IMR-90 (cell line): Measurements from ENCODE around the gene TRIM42. TPM values are rescaled to one million over a fixed set of nuclear protein-coding genes. Genes with fewer than 3 reads are reported as not detected.

Experiments used
- ATAC-seq: fragments of 200-7000 bp; cut with Tn5 transposase; 2 replicates; pipeline ENCODE4 v1.9.1; 2020; ENCODE audit warnings: low read depth, mild to moderate bottlenecking, moderate library complexity
- BruUV-seq: library from RNA; stranded (reverse); fragments of 400-500 nt; replicated peaks from 2 replicates; lab custom pipeline; 2021; lab: Mats Ljungman, UMichigan
- CTCF ChIA-PET: fragments of 300-600 bp; formaldehyde crosslinking; extraction: SDS; loops from one replicate; lab custom pipeline; 2021; ENCODE audit warnings: antibody characterized with exemption; lab: Yijun Ruan, JAX
- POLR2A ChIA-PET: fragments of 300-600 bp; sonication (Branson Sonifier 250); formaldehyde crosslinking; loops from one replicate; lab custom pipeline; 2022; ENCODE audit warnings: antibody characterized with exemption; ENCODE audit not compliant: unreplicated experiment; lab: Charles Lee
- DNase-seq: peaks from one replicate; pipeline ENCODE4 v3.0.0; 2013
- H2AFZ ChIP-seq: replicated peaks from 2 replicates; pipeline ENCODE3; 2013; ENCODE audit warnings: low read length, mild to moderate bottlenecking; ENCODE audit not compliant: poor library complexity
- H2AK5ac ChIP-seq: 2 replicates; pipeline ENCODE4 v1.6.1; 2013; ENCODE audit warnings: low read depth, low read length, inconsistent platforms
- H2AK9ac ChIP-seq: replicated peaks from 2 replicates; pipeline ENCODE3; 2013; ENCODE audit warnings: mild to moderate bottlenecking, low read depth, low read length, moderate library complexity; ENCODE audit not compliant: poor library complexity
- H2BK120ac ChIP-seq: 2 replicates; pipeline ENCODE4 v1.6.1; 2013; ENCODE audit warnings: low read depth, low read length, inconsistent platforms
- H2BK15ac ChIP-seq: 3 replicates; pipeline ENCODE4 v1.6.1; 2013; ENCODE audit warnings: low read depth, low read length, inconsistent platforms
- H2BK20ac ChIP-seq: 2 replicates; pipeline ENCODE4 v1.6.1; 2013; ENCODE audit warnings: low read depth, mild to moderate bottlenecking, inconsistent platforms, low read length, moderate library complexity
- H2BK5ac ChIP-seq: 2 replicates; pipeline ENCODE4 v1.6.1; 2013; ENCODE audit warnings: mild to moderate bottlenecking, low read depth, low read length, inconsistent platforms; ENCODE audit not compliant: poor library complexity, severe bottlenecking
- H3K14ac ChIP-seq: replicated peaks from 2 replicates; pipeline ENCODE4 v1.6.1; 2013; ENCODE audit warnings: low read depth, low read length, inconsistent platforms
- H3K18ac ChIP-seq: 2 replicates; pipeline ENCODE4 v1.6.1; 2013; ENCODE audit warnings: low read depth, low read length, control low read depth
- H3K23ac ChIP-seq: 2 replicates; pipeline ENCODE4 v1.6.1; 2013; ENCODE audit warnings: low read depth, low read length, inconsistent platforms
- H3K27ac ChIP-seq: 2 replicates; pipeline ENCODE4 v1.5.1; 2013; ENCODE audit warnings: mild to moderate bottlenecking, control low read depth, low read length; ENCODE audit not compliant: insufficient read depth
- H3K27me3 ChIP-seq: 2 replicates; pipeline ENCODE4 v1.6.1; 2013; ENCODE audit warnings: low read length; ENCODE audit not compliant: control insufficient read depth, insufficient read depth
- H3K36me3 ChIP-seq: 2 replicates; pipeline ENCODE4 v1.6.1; 2013; ENCODE audit warnings: low read length, mixed read lengths; ENCODE audit not compliant: control insufficient read depth, insufficient read depth
- H3K4ac ChIP-seq: 2 replicates; pipeline ENCODE4 v1.6.1; 2013; ENCODE audit warnings: low read depth, low read length, inconsistent platforms
- H3K4me1 ChIP-seq: 2 replicates; pipeline ENCODE4 v1.6.1; 2013; ENCODE audit warnings: low read length, mixed read lengths; ENCODE audit not compliant: control insufficient read depth, insufficient read depth
- H3K4me2 ChIP-seq: 2 replicates; pipeline ENCODE4 v1.6.1; 2013; ENCODE audit warnings: low read depth, mild to moderate bottlenecking, control low read depth, low read length, moderate library complexity
- H3K4me3 ChIP-seq: 2 replicates; pipeline ENCODE4 v1.5.1; 2013; ENCODE audit warnings: low read depth, mild to moderate bottlenecking, control low read depth, low read length, moderate library complexity; ENCODE audit not compliant: insufficient read depth
- H3K56ac ChIP-seq: 2 replicates; pipeline ENCODE4 v1.6.1; 2013; ENCODE audit warnings: low read length, inconsistent platforms; ENCODE audit not compliant: insufficient read depth; ENCODE audit errors: extremely low read depth
- H3K79me1 ChIP-seq, 2 experiments: 2 replicates each; pipeline ENCODE4 v1.6.1; 2013; ENCODE audit warnings: low read length in 2 of 2, inconsistent platforms in 1 of 2, low read depth in 1 of 2
- H3K9ac ChIP-seq: 2 replicates; pipeline ENCODE4 v1.6.1; 2013; ENCODE audit warnings: low read depth, low read length, control low read depth
- H3K9me1 ChIP-seq: 2 replicates; pipeline ENCODE4 v1.6.1; 2013; ENCODE audit warnings: low read length, inconsistent platforms; ENCODE audit not compliant: insufficient read depth
- H3K9me3 ChIP-seq: 2 replicates; pipeline ENCODE4 v1.6.1; 2013; ENCODE audit warnings: low read length; ENCODE audit not compliant: control insufficient read depth, insufficient read depth
- H4K20me1 ChIP-seq: 2 replicates; pipeline ENCODE4 v1.6.1; 2013; ENCODE audit warnings: low read length, inconsistent platforms; ENCODE audit not compliant: insufficient read depth
- H4K5ac ChIP-seq: 2 replicates; pipeline ENCODE4 v1.6.1; 2013; ENCODE audit warnings: mild to moderate bottlenecking, low read depth, low read length, control low read depth
- H4K8ac ChIP-seq, 2 experiments: 2 replicates each; pipeline ENCODE4 v1.6.1; 2013; ENCODE audit warnings: low read depth in 2 of 2, low read length in 2 of 2, control low read depth in 1 of 2, inconsistent platforms in 1 of 2
- H4K91ac ChIP-seq: 2 replicates; pipeline ENCODE4 v1.6.1; 2013; ENCODE audit warnings: low read depth, low read length, inconsistent platforms; ENCODE audit not compliant: insufficient read depth
- BHLHE40 ChIP-seq: fragments of 150-350 bp; IDR thresholded peaks from 2 replicates; pipeline ENCODE4 v1.6.1; 2016; ENCODE audit warnings: mild to moderate bottlenecking, low read depth, low read length
- CEBPB ChIP-seq: IDR thresholded peaks from 2 replicates; pipeline ENCODE4 v1.6.1; 2012; ENCODE audit warnings: low read depth, low read length, improper control_type of control experiment
- CHD1 ChIP-seq: IDR thresholded peaks from 2 replicates; pipeline ENCODE4 v1.6.1; 2012; ENCODE audit warnings: low read depth, low read length, improper control_type of control experiment
- CTCF ChIP-seq: conservative IDR thresholded peaks from 2 replicates; pipeline ENCODE4 v1.5.1; 2012; ENCODE audit warnings: mild to moderate bottlenecking, low read depth, low read length, improper control_type of control experiment
- ELK1 ChIP-seq: fragments of 150-350 bp; IDR thresholded peaks from 2 replicates; pipeline ENCODE4 v1.6.1; 2016; ENCODE audit warnings: low read depth, mild to moderate bottlenecking, low read length, moderate library complexity, borderline replicate concordance
- FOS ChIP-seq: fragments of 150-350 bp; IDR thresholded peaks from 2 replicates; pipeline ENCODE4 v1.6.1; 2016; ENCODE audit warnings: low read depth, low read length
- MAFK ChIP-seq: IDR thresholded peaks from 2 replicates; pipeline ENCODE4 v1.6.1; 2012; ENCODE audit warnings: low read depth, low read length, improper control_type of control experiment
- MAZ ChIP-seq: IDR thresholded peaks from 2 replicates; pipeline ENCODE4 v1.6.1; 2012; ENCODE audit warnings: low read depth, mild to moderate bottlenecking, low read length, improper control_type of control experiment, moderate library complexity, borderline replicate concordance
- MXI1 ChIP-seq: IDR thresholded peaks from 2 replicates; pipeline ENCODE4 v1.6.1; 2012; ENCODE audit warnings: low read depth, mild to moderate bottlenecking, low read length, moderate library complexity, borderline replicate concordance
- POLR2A ChIP-seq: IDR thresholded peaks from 2 replicates; pipeline ENCODE4 v1.6.1; 2012; ENCODE audit warnings: mild to moderate bottlenecking, low read depth, low read length
- RAD21 ChIP-seq: IDR thresholded peaks from 2 replicates; pipeline ENCODE4 v1.6.1; 2012; ENCODE audit warnings: low read length, improper control_type of control experiment
- RFX5 ChIP-seq: IDR thresholded peaks from 2 replicates; pipeline ENCODE4 v1.8.0; 2012; ENCODE audit warnings: low read depth, mild to moderate bottlenecking, low read length, moderate library complexity
- SMC3 ChIP-seq: fragments of 150-350 bp; IDR thresholded peaks from 2 replicates; pipeline ENCODE4 v1.6.1; 2016; ENCODE audit warnings: low read depth, mild to moderate bottlenecking, antibody characterized with exemption, low read length, moderate library complexity
- USF2 ChIP-seq: fragments of 150-350 bp; IDR thresholded peaks from 2 replicates; pipeline ENCODE4 v1.6.1; 2017; ENCODE audit warnings: mild to moderate bottlenecking, antibody characterized with exemption, low read length, low read depth
- WGBS, 2 experiments: methylation state at CpG; one replicate each; pipeline versions ENCODE4 v1.1.5 to v1.1.7; 2013; ENCODE audit warnings: missing lambda C conversion rate in 2 of 2; ENCODE audit not compliant: insufficient read length in 1 of 2; ENCODE audit errors: extremely low coverage in 2 of 2; 5-methylcytosine and 5-hydroxymethylcytosine counted together
- dilution Hi-C: fragments of 300-500 bp; cut with HindIII; formaldehyde crosslinking; loops from one replicate; pipeline ENCODE4 v1.14.3; 2018; ENCODE audit warnings: low sequenced_read_pairs; ENCODE audit not compliant: unreplicated experiment
- in situ Hi-C: fragments of 300-500 bp; cut with MboI; formaldehyde crosslinking; loops from 3 replicates; pipeline ENCODE4 v1.14.3; 2019; ENCODE audit warnings: low sequenced_read_pairs, inconsistent platforms, mixed read lengths
- intact Hi-C: fragments of 100-400 bp; cut with micrococcal nuclease; formaldehyde crosslinking; loops from 2 replicates; pipeline ENCODE4 v1.10.0; 2022
- polyA plus RNA-seq, 3 experiments: library from polyadenylated mRNA; depleted of rRNA; stranded (reverse); fragments of >200 nt; gene quantifications; 2 replicates each; pipeline ENCODE4 v1.2.3, GENCODE V29; 2012; ENCODE audit warnings: low replicate concordance in 1 of 3
- total RNA-seq: library from RNA; depleted of rRNA; stranded (reverse); fragments of >200 nt; gene quantifications from 2 replicates; pipeline ENCODE4 v1.2.3, GENCODE V29; 2012

Gene TRIM42
- total and polyA plus RNA-seq, 2 of the 4 experiments (the other 2 are of a cell fraction), result not detected

- TF ChIP-seq MAZ (no peak), RFX5 (no peak), CEBPB (no peak), MAFK (no peak), ELK1 (no peak), POLR2A (no peak), USF2 (no peak), CTCF (no peak), MXI1 (no peak), FOS (no peak), CHD1 (no peak), BHLHE40 (no peak), RAD21 (no peak), SMC3 (no peak)
- H4K5ac ChIP-seq, result no peak overlapping the region
- H3K27me3 ChIP-seq, result no peaks in the 10 kb centered on the region
- ChIA-PET POLR2A (no interaction called here), CTCF (interaction anchor here (0.6 kb wide), 1 partner anchor 33 kb away, joined by 3 read pairs; no protein-coding TSS in a partner anchor)
- no peak overlapping the region for H2AK9ac ChIP-seq
- no peak overlapping the region for H4K91ac ChIP-seq
- dilution Hi-C loops (no loop called here), in situ Hi-C loops (no loop called here), intact Hi-C loops (no loop called here)
- no peak overlapping the region for H3K23ac ChIP-seq
- no peak overlapping the region for H3K9ac ChIP-seq
- H4K8ac ChIP-seq, result no peak overlapping the region
- H3K27ac ChIP-seq, result no peak overlapping the region
- peaks cover 2% of the 10 kb centered on the region; the same call in 1 of the 2 replicates for H3K9me3 ChIP-seq
- H3K4me3 ChIP-seq, result no peak overlapping the region
- no peak overlapping the region for H3K18ac ChIP-seq
- no peak overlapping the region for H3K4ac ChIP-seq
- no peak for ATAC-seq
- no peak for DNase-seq
- no peaks in the 10 kb centered on the region for H4K20me1 ChIP-seq
- no peak overlapping the region for H2AFZ ChIP-seq
- H3K14ac ChIP-seq, result no peak overlapping the region
- 0% methylated on average over 1 of the region's 5 CpGs; no CpG with 5 or more reads in 1 of the 2 experiments for WGBS, 2 experiments
- no peaks in the 10 kb centered on the region for H3K36me3 ChIP-seq
- H2AK5ac ChIP-seq, result no peak overlapping the region
- no peaks in the 10 kb centered on the region for H3K79me1 ChIP-seq
- no peaks in the 10 kb centered on the region for H3K4me1 ChIP-seq
- H2BK5ac ChIP-seq, result no peak overlapping the region
- no peak overlapping the region for H2BK120ac ChIP-seq
- no peak overlapping the region for H2BK15ac ChIP-seq
- no peaks in the 10 kb centered on the region for H3K9me1 ChIP-seq
- H2BK20ac ChIP-seq, result no peak overlapping the region
- BruUV-seq, result no TSS peak
- H3K56ac ChIP-seq, result no peak overlapping the region
- no peak overlapping the region for H3K4me2 ChIP-seq
These were observed 17.6 kb downstream of the TRIM42 start for GRCh38 chr3:140695361-140696061.
